ENCODE results near the gene CAND1.

CAND1 gene

DNA sequence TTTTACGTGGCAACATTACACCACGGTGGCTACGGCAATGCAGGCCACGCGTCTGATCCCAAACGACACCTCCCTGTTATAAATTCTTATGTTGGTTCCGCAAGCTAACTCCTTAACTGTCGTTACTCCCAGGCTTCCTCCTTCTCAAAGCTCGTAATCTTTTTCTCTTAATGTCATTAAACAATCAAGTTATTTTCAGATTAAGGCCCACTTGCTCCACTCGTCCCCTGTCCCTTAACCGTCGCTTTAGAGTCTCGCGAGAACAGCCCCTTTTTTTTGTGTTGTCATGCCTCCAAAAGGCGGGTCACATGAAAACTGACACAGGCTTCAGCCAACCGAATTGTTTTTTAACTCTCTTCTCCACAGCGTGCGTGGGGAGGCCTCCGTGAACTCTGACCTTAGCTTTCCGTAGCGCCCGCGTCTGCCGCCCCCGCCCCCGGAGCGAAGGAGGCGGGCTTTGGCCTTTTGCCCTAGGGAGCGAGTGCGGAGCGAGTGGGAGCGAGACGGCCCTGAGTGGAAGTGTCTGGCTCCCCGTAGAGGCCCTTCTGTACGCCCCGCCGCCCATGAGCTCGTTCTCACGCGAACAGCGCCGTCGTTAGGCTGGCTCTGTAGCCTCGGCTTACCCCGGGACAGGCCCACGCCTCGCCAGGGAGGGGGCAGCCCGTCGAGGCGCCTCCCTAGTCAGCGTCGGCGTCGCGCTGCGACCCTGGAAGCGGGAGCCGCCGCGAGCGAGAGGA lies at the start of gene CAND1:
Gene CAND1 (plus strand): TSS at position 463 of the 737 bp plus-strand sequence. CDS start 360 bp downstream, outside the sequence.
- peak; percentile 92 to 97 for DNase-seq (ENCODE audit: low read depth in 2 of 2)

DNA sequence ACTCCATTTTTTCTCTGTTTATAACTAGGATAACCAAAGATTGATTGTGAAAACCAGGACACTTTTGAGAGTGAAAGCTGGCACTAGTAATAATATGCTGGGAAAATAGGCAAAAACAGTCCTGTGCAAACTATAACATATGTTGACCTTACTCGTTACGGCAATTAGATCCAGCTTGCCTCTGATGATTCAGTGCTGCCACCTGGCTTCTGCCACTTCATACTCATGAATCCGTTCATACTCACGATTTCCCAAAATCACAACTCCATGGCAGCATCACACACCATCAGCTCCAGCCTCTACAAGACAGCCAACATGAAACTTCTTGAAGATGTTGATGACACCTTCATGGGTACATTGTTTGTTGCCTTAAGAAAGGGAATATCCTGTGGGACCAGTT lies 49.1 kb upstream of the CAND1 start:
- DNase-seq (ENCODE audit: low read depth in 2 of 2) = no peak

GRCh38 chr12:67222302-67222701 lies 46.9 kb upstream of the CAND1 start:
- DNase-seq (ENCODE audit: low read depth in 2 of 2) = no peak

DNA sequence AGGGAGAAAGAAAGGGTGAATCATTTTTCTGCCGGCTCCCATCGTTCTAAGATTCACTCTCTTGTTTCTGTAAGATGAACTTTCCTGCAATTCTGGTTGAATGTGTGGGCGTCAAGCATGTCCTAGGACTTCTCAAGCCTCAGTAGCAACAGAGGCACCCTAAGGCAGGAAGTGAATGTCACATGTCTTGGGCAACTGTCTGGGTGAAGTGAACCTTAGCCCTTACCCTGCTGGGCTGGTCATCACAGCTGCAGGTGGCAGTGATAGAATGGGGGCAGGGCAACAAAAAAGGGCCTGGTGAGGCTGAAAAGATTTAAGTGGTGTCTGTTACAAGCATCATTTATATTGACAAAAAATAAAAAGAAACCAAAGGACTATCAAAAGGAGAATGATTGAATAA lies 45.9 kb upstream of the CAND1 start:
- DNase-seq (ENCODE audit: low read depth in 2 of 2) = no peak

GRCh38 chr12:67237231-67237630 lies 31.9 kb upstream of the CAND1 start:
- DNase-seq (ENCODE audit: low read depth in 2 of 2) = no peak

DNA sequence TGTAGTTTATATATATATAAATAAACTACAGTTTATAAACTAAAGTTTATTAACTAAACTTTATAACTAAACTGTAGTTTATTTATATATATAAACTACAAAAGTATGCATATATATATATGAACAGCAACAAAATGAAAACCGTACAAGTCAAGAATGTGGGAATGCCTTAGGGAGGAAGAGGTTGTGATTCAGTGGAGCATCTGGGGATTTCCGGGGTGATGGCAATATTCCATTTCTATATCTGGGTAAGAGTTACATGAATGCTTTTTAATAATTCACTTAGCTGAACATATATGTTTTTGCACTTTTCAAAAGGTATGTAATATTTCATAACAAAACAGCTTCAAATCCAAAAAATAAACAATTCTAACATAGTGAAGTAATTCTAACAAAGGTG lies 30.1 kb upstream of the CAND1 start:
- no peak for DNase-seq (ENCODE audit: low read depth in 2 of 2)

- DNase-seq (ENCODE audit: low read depth in 2 of 2) = no peak
These were observed 27.7 kb upstream of the CAND1 start for GRCh38 chr12:67241482-67241881.

DNA sequence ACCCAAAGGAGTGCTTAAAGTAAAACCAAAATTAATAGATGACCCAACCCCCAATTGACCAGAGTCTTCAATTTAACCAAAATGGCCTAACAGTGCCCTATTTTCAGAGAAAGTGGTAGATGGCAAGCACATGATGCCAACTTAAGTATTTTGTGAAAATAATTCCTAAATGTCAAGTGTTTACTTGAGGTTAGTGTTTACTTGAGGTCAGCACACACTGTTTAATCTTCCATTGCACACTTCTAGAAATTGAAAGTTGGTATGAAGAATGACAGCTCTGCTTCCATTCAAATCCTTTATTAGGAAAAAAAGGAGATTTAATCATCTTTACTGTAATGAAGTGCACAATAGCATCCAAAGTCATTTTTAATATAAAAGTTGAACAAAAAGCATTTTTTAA lies 25.9 kb upstream of the CAND1 start:
- no peak for DNase-seq (ENCODE audit: low read depth in 2 of 2)

DNA sequence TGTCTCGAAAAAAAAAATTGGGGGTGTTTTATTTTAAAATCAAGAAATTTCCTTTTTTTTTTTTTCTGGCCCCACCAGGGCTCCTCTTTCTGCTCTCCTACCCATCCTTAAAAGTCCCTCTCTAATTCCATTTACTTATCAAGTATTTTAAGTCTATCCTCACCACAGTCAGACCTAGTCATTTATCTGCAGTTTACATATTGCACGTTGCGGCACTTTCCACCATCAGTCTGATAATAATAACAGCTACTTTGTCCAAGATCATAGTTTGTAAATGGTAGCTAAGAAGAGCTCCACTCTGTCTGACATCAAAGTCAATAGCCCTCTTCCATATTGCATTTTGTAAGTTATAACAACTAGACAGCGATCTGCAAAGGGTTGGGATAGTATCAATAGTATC lies 23.6 kb upstream of the CAND1 start:
- no peak for DNase-seq (ENCODE audit: low read depth in 2 of 2)

GRCh38 chr12:67251012-67251411 lies 18.1 kb upstream of the CAND1 start:
- DNase-seq (ENCODE audit: low read depth in 2 of 2) = no peak

- no peak for DNase-seq (ENCODE audit: low read depth in 2 of 2)
These were observed 14.7 kb upstream of the CAND1 start for GRCh38 chr12:67254372-67255026.

- no peak for DNase-seq (ENCODE audit: low read depth in 2 of 2)
These were observed 12.5 kb upstream of the CAND1 start for GRCh38 chr12:67256649-67257048.

- no peak for DNase-seq (ENCODE audit: low read depth in 2 of 2)
These were observed 5.7 kb upstream of the CAND1 start for GRCh38 chr12:67263471-67263870.

- peak; percentile 60 to 84 for DNase-seq (ENCODE audit: low read depth in 2 of 2)
These were observed 743 bp upstream of the CAND1 start for GRCh38 chr12:67268335-67268895.

DNA sequence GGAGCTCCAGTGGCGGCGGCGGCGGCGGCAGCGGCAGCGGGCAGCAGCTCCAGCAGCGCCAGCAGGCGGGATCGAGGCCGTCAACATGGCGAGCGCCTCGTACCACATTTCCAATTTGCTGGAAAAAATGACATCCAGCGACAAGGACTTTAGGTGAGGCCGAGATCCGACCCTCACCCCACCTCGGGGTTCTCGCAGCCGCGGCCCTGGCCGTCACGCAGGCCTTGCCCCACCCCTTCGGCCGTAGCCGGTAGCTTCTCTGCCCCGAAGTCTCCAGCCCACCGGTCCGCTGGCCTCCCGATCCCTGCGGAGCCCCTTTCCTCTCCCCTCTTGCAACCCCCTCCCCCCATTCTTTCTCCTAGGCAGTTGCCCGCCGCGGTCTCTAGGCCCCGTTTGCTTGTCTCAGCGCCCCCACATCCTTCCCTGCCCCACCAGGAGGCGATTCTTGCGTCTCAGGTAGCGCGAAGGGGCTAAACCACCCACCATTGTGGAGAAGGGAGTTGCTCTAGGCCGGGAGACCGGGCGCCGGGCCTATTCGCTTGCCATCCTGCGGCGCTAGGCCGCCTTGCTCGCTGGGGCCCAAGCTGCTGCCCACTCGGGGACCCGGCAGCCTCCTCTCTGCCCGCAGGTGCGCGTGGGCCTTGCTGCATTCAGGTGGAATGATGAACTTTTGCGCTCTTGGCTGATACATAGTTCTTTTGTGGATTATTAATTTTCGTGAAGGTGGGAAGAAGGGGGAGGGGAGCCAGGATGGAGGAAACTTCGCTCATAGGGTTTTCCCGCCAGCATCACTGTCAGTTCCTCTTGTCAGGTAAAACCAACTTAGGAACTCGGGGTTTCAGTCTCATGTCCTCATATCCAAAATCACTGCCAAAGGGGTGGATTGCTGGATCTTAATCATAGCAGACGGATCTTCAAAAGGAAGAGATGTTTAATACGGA lies 745 bp downstream of the CAND1 start:
- peak; percentile 23 to 26 for DNase-seq (ENCODE audit: low read depth in 2 of 2)

DNA sequence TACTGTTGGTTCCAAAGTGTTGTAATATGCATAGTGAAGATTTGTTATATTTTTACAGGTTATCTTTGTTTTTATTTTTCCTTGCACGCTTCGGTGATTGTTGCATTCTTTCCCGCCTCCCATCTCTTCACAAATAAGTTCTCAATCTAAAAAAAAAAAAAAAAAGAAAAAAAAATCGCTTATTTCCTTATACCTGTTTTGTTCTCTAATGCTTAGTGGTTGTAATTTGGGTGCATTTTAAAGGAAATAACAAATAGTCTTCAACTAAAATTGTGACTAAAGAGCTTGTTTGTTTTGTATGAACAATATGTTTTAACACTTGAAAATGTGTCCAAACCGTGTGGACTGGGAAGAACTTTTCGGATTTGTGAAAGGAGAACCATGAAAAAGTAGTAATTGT lies 1.5 kb downstream of the CAND1 start:
- no peak for DNase-seq (ENCODE audit: low read depth in 2 of 2)

DNA sequence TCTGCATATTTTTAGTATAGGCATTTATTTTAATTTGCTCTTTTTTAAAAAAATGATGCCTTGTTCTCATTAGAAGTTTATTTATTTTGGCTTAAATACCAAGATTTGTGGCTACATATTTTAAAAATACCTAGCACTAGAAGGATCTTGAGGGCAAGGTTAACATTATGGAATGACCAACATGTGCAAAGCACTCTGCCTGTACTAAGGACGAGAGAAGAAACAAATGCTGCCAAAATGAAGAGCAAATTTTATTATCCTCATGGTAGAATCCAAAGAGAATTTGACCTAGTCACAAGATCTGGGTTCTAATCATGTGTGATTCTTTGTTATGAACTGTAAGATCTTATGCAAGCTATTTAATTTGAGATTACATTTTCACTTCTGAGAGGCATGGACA lies 2.8 kb downstream of the CAND1 start:
- no peak for DNase-seq (ENCODE audit: low read depth in 2 of 2)

- no peak for DNase-seq (ENCODE audit: low read depth in 2 of 2)
These were observed 5.0 kb downstream of the CAND1 start for GRCh38 chr12:67274186-67274585.

DNA sequence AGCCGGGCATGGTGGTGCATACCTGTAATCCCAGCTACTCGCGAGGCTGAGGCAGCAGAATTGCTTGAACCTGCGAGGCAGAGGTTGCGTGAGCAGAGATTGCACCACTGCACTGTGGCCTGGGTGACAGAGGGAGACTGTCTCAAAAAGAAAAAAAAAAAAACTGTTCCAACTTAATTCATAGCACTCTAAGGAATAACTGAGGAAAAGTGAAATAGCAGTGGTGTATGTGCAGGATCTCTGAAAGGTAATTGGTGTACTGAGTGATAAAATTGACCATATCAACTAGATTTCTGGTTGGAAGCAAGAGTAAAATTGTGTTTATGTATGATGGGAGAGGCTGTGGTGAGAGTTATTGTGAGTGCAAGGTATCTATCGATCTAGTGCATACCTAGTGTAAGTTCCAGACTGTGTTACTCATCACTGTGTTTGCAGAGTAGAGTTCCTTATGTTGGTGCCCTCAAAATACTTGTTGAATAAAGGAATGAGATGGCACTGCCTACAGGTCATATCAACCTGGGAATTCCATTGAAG lies 6.3 kb downstream of the CAND1 start:
- no peak for DNase-seq (ENCODE audit: low read depth in 2 of 2)

DNA sequence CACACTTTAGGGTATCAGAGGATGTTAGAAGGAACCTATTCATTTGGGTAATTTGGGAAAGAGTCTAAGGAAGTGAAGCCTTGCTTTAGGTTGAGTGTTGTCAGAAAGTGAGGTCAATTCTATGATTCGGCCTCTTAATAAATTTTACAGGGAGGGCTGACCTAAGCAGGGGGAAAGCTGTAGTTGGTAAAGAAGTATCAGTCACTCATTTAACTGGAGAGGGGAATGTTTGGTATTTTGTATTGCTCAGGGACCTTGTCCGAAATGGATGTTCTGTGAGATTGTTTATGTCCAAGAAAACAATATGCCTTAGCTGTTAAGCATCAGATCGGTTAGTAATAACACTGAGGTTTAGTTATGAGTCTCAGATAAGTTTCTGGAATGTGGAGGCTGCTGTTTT lies 7.3 kb downstream of the CAND1 start:
- DNase-seq (ENCODE audit: low read depth in 2 of 2) = no peak

DNA sequence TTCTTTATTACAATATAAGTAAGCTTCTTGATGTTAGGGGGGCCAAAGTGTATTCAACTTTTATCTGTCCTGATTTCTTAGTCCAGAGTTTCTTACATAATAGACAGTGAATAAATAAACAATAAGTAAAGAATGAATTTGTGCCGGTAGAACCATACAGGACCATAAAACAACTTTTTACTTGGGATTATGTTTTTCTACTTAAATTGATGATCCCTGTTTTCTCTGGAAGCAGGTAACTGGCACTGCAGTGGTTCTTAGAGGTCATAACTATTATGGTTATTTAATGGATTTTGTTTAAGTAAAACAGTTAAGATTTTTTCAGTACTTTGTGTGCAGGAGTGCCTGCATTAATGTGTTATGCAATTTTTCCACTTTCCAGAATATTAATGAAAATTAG lies 10.5 kb downstream of the CAND1 start:
- DNase-seq (ENCODE audit: low read depth in 2 of 2) = no peak

DNA sequence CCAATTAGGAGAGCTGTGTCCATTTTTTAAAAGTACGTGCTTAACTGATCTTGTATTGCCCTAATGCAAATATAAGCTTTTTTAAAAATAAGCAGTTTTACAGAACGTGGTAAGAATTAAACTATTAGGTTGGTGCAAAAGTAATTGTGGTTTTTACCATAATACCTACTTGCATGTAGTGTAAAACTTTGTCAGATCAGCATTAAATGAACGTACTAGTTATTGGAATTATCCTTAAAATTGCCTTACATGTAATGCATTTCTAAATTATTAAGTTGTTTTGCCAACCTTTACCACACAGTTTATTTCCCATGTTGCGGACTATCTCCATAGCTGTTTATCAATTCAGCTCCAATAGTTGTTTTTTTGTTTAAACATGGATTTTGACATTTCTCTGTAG lies 10.9 kb downstream of the CAND1 start:
- DNase-seq (ENCODE audit: low read depth in 2 of 2) = no peak

All from stimulated activated CD8-positive, alpha-beta memory T cell treated with anti-CD3 and anti-CD28 coated beads, Interleukin-15, amount 100 ng/mL, for 4 hours (primary cell).